WTC11 (cell line): ENCODE measurements around the gene CALY. TPM values are rescaled to one million over a fixed set of nuclear protein-coding genes. Genes with fewer than 3 reads are reported as not detected.

Experiments used
- ATAC-seq: fragments of 200-7000 bp; cut with Tn5 transposase; 2 replicates; pipeline ENCODE4 v1.10.0; 2021; ENCODE audit warnings: mild to moderate bottlenecking, moderate library complexity
- CTCF ChIA-PET: fragments of 300-600 bp; sonication (Branson Sonifier 250); formaldehyde crosslinking; loops from one replicate; lab custom pipeline; 2021; ENCODE audit warnings: antibody characterized with exemption; lab: Charles Lee
- POLR2A ChIA-PET: fragments of 350-600 bp; sonication (Branson Sonifier 250); formaldehyde crosslinking; loops from one replicate; lab custom pipeline; 2021; ENCODE audit warnings: antibody characterized with exemption; lab: Charles Lee
- DNase-seq: peaks from one replicate; pipeline ENCODE4 v3.0.0; 2021; ENCODE audit warnings: low spot score
- H3K27ac Mint-ChIP-seq: 2 replicates; pipeline ENCODE4 v1.8.0; 2021; ENCODE audit warnings: mixed read lengths
- H3K27me3 Mint-ChIP-seq: 2 replicates; pipeline ENCODE4 v1.8.0; 2021; ENCODE audit warnings: low read depth, mild to moderate bottlenecking, moderate library complexity, mixed read lengths
- H3K36me3 Mint-ChIP-seq: 2 replicates; pipeline ENCODE4 v1.8.0; 2021; ENCODE audit warnings: mixed read lengths
- H3K4me1 Mint-ChIP-seq: 2 replicates; pipeline ENCODE4 v1.8.0; 2022; ENCODE audit warnings: mixed read lengths
- H3K4me3 Mint-ChIP-seq: 2 replicates; pipeline ENCODE4 v1.8.0; 2021; ENCODE audit warnings: mild to moderate bottlenecking, moderate library complexity, mixed read lengths
- H3K9me3 Mint-ChIP-seq: 2 replicates; pipeline ENCODE4 v1.8.0; 2021; ENCODE audit warnings: mixed read lengths
- AR ChIP-seq: fragments of 250-450 bp; sonication (Bioruptor Pico); IDR thresholded peaks from 2 replicates; pipeline ENCODE4 v1.9.0; 2021; ENCODE audit warnings: mild to moderate bottlenecking
- CBFB ChIP-seq: sonication (generic); formaldehyde crosslinking; IDR thresholded peaks from 2 replicates; pipeline ENCODE4 v1.8.1; 2022; ENCODE audit warnings: mild to moderate bottlenecking, low read depth, missing genetic modification reagents
- E2F1 ChIP-seq: sonication (generic); formaldehyde crosslinking; IDR thresholded peaks from 2 replicates; pipeline ENCODE4 v1.8.0; 2022; ENCODE audit warnings: mild to moderate bottlenecking, missing genetic modification reagents
- E2F4 ChIP-seq: sonication (generic); formaldehyde crosslinking; IDR thresholded peaks from 2 replicates; pipeline ENCODE4 v1.8.1; 2022; ENCODE audit warnings: low read depth, mild to moderate bottlenecking, moderate library complexity, missing genetic modification reagents, borderline replicate concordance
- E2F5 ChIP-seq: sonication (generic); formaldehyde crosslinking; IDR thresholded peaks from 2 replicates; pipeline ENCODE4 v1.8.1; 2022; ENCODE audit warnings: mild to moderate bottlenecking, moderate library complexity, missing genetic modification reagents
- ELF4 ChIP-seq: sonication (generic); formaldehyde crosslinking; IDR thresholded peaks from 2 replicates; pipeline ENCODE4 v1.8.1; 2022; ENCODE audit warnings: low read depth, mild to moderate bottlenecking, moderate library complexity, missing genetic modification reagents
- GRHL2 ChIP-seq: fragments of 250-450 bp; sonication (Bioruptor Pico); IDR thresholded peaks from 2 replicates; pipeline ENCODE4 v1.8.0; 2022; ENCODE audit warnings: mild to moderate bottlenecking, moderate library complexity; ENCODE audit not compliant: insufficient replicate concordance, severe bottlenecking
- GTF2I ChIP-seq: fragments of 250-450 bp; sonication (Bioruptor Pico); conservative IDR thresholded peaks from 2 replicates; pipeline ENCODE4 v1.4.0; 2021; ENCODE audit warnings: mild to moderate bottlenecking
- IRF1 ChIP-seq: sonication (generic); formaldehyde crosslinking; IDR thresholded peaks from 2 replicates; pipeline ENCODE4 v1.8.0; 2023; ENCODE audit warnings: missing genetic modification reagents
- IRF2 ChIP-seq: sonication (generic); formaldehyde crosslinking; IDR thresholded peaks from 2 replicates; pipeline ENCODE4 v1.8.0; 2022; ENCODE audit warnings: low read depth, missing genetic modification reagents, borderline replicate concordance
- JUN ChIP-seq: sonication (generic); formaldehyde crosslinking; IDR thresholded peaks from 2 replicates; pipeline ENCODE4 v1.8.0; 2023; ENCODE audit warnings: mild to moderate bottlenecking, missing genetic modification reagents
- OVOL2 ChIP-seq: fragments of 250-450 bp; sonication (Bioruptor Pico); IDR thresholded peaks from 2 replicates; pipeline ENCODE4 v1.9.0; 2021; ENCODE audit warnings: mild to moderate bottlenecking, borderline replicate concordance
- SP1 ChIP-seq: sonication (generic); formaldehyde crosslinking; conservative IDR thresholded peaks from 2 replicates; pipeline ENCODE4 v1.8.1; 2022; ENCODE audit warnings: missing genetic modification reagents
- STAT6 ChIP-seq: sonication (generic); formaldehyde crosslinking; conservative IDR thresholded peaks from 2 replicates; pipeline ENCODE4 v1.8.1; 2023; ENCODE audit warnings: mild to moderate bottlenecking, low read depth, missing genetic modification reagents, moderate library complexity
- TCF7 ChIP-seq: sonication (generic); formaldehyde crosslinking; IDR thresholded peaks from 2 replicates; pipeline ENCODE4 v1.8.0; 2022; ENCODE audit warnings: mild to moderate bottlenecking, low read depth, missing genetic modification reagents, moderate library complexity
- USF2 ChIP-seq: sonication (generic); formaldehyde crosslinking; IDR thresholded peaks from 2 replicates; pipeline ENCODE4 v1.8.1; 2023; ENCODE audit warnings: mild to moderate bottlenecking, missing genetic modification reagents, moderate library complexity
- ZNF232 ChIP-seq: sonication (generic); formaldehyde crosslinking; IDR thresholded peaks from 2 replicates; pipeline ENCODE4 v1.8.0; 2022; ENCODE audit warnings: mild to moderate bottlenecking, missing genetic modification reagents
- ZNF263 ChIP-seq: sonication (generic); formaldehyde crosslinking; IDR thresholded peaks from 2 replicates; pipeline ENCODE4 v1.8.1; 2022; ENCODE audit warnings: low read depth, mild to moderate bottlenecking, moderate library complexity, missing genetic modification reagents
- ZSCAN18 ChIP-seq: fragments of 250-450 bp; sonication (Bioruptor Pico); IDR thresholded peaks from 2 replicates; pipeline ENCODE4 v2.1.2; 2022; ENCODE audit warnings: mild to moderate bottlenecking, moderate library complexity
- total RNA-seq: library from RNA; stranded (reverse); gene quantifications from 3 replicates; pipeline ENCODE4 v1.2.3, GENCODE V29; 2021

The CALY gene
- total RNA-seq, 1 experiment from 2014 or later, result 0.63 TPM

- TF ChIP-seq JUN (CRISPR knock-in tag), result no peak
- TF ChIP-seq USF2 (CRISPR knock-in tag), result no peak
- TF ChIP-seq CBFB, result no peak
- TF ChIP-seq GTF2I (CRISPR knock-in tag), result no peak
- TF ChIP-seq STAT6 (CRISPR knock-in tag), result no peak
Observed at GRCh38 chr10:133359972-133360610, 23.4 kb upstream of the CALY start (continued).

- POLR2A ChIA-PET, result no interaction called here
Observed at GRCh38 chr10:133359554-133359971, 22.9 kb upstream of the CALY start.

GRCh38 chr10:133358925-133359310 is 22.2 kb upstream of the CALY start:
- POLR2A ChIA-PET, result interaction anchor here (1.8 kb wide), 1 partner anchor 20 kb away, joined by 9 read pairs; the partner anchor contains the start of gene PAOX
- TF ChIP-seq ZNF263 (CRISPR knock-in tag), result no peak
- TF ChIP-seq E2F1 (CRISPR knock-in tag), result no peak
- no peak for TF ChIP-seq E2F4
- no peak for TF ChIP-seq TCF7 (CRISPR knock-in tag)
- no peak for TF ChIP-seq SP1
- TF ChIP-seq OVOL2 (CRISPR knock-in tag), result no peak
- TF ChIP-seq ZNF232 (CRISPR knock-in tag), result no peak
- no peak for TF ChIP-seq GTF2I (CRISPR knock-in tag)
- no peak for TF ChIP-seq IRF2 (CRISPR knock-in tag)
- TF ChIP-seq IRF1 (CRISPR knock-in tag), result no peak
- TF ChIP-seq E2F5 (CRISPR knock-in tag), result no peak
- no peak for TF ChIP-seq AR

More at GRCh38 chr10:133359554-133359971, 22.9 kb upstream of the CALY start:
- no peak for ATAC-seq
- no peak for TF ChIP-seq ELF4 (CRISPR knock-in tag)
- TF ChIP-seq GRHL2 (CRISPR knock-in tag), result no peak
- no peak for TF ChIP-seq ZSCAN18 (CRISPR knock-in tag)
- TF ChIP-seq, all 79 proteins: peak for 0
- H3K9me3 Mint-ChIP-seq, result no peaks in the 10 kb centered on the region
- no peak overlapping the region for H3K4me3 Mint-ChIP-seq
- CTCF ChIA-PET, result no interaction called here
- no peak for DNase-seq
- peaks cover 22% of the 10 kb centered on the region for H3K36me3 Mint-ChIP-seq
- H3K4me1 Mint-ChIP-seq, result no peaks in the 10 kb centered on the region
- peaks cover 12% of the 10 kb centered on the region for H3K27me3 Mint-ChIP-seq
- no peak overlapping the region for H3K27ac Mint-ChIP-seq

More at GRCh38 chr10:133358925-133359310, 22.2 kb upstream of the CALY start:
- Mint-ChIP-seq H3K4me1 (no peaks in the 10 kb centered on the region), H3K9me3 (no peaks in the 10 kb centered on the region), H3K27ac (no peak overlapping the region), H3K36me3 (peaks cover 19% of the 10 kb centered on the region), H3K4me3 (no peak overlapping the region), H3K27me3 (peaks cover 12% of the 10 kb centered on the region)
- DNase-seq, result no peak
- CTCF ChIA-PET, result interaction anchor here (2.5 kb wide), 1 partner anchor 29 kb away, joined by 26 read pairs; no protein-coding TSS in a partner anchor
- ATAC-seq, result no peak
